ENCODE results near the gene VIPR2. TPM values are rescaled to one million over a fixed set of nuclear protein-coding genes. Genes with fewer than 3 reads are reported as not detected.

VIPR2 gene
- polyA plus RNA-seq, 3 donors: not detected

DNA sequence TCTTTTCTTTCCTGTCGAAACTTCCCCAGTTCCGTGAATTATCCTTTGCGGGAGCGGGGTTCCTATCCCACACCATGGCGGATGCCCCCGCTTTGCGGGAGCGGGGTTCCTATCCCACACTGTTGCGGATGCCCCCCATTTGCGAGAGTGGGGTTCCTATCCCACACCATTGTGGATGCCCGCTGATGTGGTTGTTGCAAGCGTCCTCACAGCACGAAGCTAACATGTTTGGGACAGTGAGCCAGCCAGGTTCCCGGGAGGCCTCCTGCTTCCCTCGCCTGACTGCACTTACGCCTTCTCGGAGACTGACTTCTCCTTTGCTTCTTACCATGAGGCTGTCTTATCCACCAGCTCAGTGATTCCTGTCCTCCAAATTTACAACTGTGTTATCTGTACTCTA is 134.7 kb downstream of the VIPR2 start:
- H3K9me3 ChIP-seq (replicated peaks in 1 of 2; ENCODE audit: control insufficient read depth in 1 of 2, insufficient read depth in 1 of 2, low read length in 2 of 2): peaks cover 0 to 11% of the 10 kb centered on the region in 2 donors
- Mint-ChIP-seq H3K4me3 (no peak overlapping the region), H3K27me3 (ENCODE audit: low read depth in 3 of 3) (peaks cover 1 to 8% (median 7%) of the 10 kb centered on the region in 3 donors), H3K9me3 (peaks cover 0 to 21% (median 7%) of the 10 kb centered on the region in 7 donors), H3K36me3 (no peaks in the 10 kb centered on the region), H3K27ac (no peak overlapping the region), H3K4me1 (peaks cover 2% of the 10 kb centered on the region)
- H3K36me3 ChIP-seq (replicated peaks in 1 of 2; ENCODE audit: control insufficient read depth in 1 of 2, insufficient read depth in 2 of 2, low read length in 2 of 2): no peaks in the 10 kb centered on the region
- H3K27ac ChIP-seq (ENCODE audit: low read depth in 1 of 2, low read length in 2 of 2): no peak overlapping the region
- no peaks in the 10 kb centered on the region for H3K27me3 ChIP-seq (ENCODE audit: control insufficient read depth in 2 of 2, insufficient read depth in 2 of 2, low read length in 2 of 2)
- no peaks in the 10 kb centered on the region for H3K79me2 ChIP-seq (ENCODE audit: insufficient read depth, low read length)
- no peak overlapping the region for H3K4me3 ChIP-seq (replicated peaks in 1 of 3; ENCODE audit: low read depth in 2 of 3, low read length in 3 of 3)
- DNase-seq: no peak
- WGBS (ENCODE audit: insufficient coverage): 95% methylated on average over 16 of the region's 17 CpGs
- H2AFZ ChIP-seq (ENCODE audit: insufficient read depth, low read depth, low read length, poor library complexity, severe bottlenecking): no peak overlapping the region
- H3K9ac ChIP-seq (ENCODE audit: insufficient read depth, low read length, poor library complexity, severe bottlenecking): no peak overlapping the region
- no peaks in the 10 kb centered on the region for H3K4me1 ChIP-seq (ENCODE audit: control insufficient read depth in 1 of 2, insufficient read depth in 2 of 2, low read length in 2 of 2)
- TF ChIP-seq, protein P1, sequence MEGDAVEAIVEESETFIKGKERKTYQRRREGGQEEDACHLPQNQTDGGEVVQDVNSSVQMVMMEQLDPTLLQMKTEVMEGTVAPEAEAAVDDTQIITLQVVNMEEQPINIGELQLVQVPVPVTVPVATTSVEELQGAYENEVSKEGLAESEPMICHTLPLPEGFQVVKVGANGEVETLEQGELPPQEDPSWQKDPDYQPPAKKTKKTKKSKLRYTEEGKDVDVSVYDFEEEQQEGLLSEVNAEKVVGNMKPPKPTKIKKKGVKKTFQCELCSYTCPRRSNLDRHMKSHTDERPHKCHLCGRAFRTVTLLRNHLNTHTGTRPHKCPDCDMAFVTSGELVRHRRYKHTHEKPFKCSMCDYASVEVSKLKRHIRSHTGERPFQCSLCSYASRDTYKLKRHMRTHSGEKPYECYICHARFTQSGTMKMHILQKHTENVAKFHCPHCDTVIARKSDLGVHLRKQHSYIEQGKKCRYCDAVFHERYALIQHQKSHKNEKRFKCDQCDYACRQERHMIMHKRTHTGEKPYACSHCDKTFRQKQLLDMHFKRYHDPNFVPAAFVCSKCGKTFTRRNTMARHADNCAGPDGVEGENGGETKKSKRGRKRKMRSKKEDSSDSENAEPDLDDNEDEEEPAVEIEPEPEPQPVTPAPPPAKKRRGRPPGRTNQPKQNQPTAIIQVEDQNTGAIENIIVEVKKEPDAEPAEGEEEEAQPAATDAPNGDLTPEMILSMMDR (IDR thresholded peaks at IDR 0.05): no peak
- intact Hi-C loops (cut with micrococcal nuclease): no loop called here
- H3K4me2 ChIP-seq (replicated peaks; ENCODE audit: extremely low read depth, low read length, poor library complexity, severe bottlenecking): no peak overlapping the region
- H4K20me1 ChIP-seq (ENCODE audit: insufficient read depth, low read length): no peaks in the 10 kb centered on the region

DNA sequence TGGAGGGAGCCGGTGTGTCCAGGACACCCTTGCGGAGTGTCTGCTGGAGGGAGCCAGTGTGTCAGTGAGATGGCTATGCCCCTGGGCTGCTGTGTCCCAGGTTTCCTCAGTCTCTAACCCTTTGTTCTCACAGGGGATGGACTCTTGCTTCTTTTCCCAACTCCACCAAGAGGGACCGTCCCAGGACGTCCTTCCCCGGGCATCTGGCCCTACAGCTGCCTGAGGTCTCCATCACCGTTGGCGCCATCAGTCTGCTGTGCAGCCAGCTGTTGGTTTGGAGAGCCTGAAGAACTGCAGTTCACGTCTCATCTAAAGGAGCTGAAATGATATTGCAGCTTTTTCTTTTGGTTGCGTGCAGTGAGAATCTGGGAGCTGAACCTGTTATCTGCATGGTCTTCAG is 136.2 kb downstream of the VIPR2 start:
- no peak overlapping the region for H3K9ac ChIP-seq (ENCODE audit: insufficient read depth, low read length, poor library complexity, severe bottlenecking)
- H3K9me3 ChIP-seq (replicated peaks in 1 of 2; ENCODE audit: control insufficient read depth in 1 of 2, insufficient read depth in 1 of 2, low read length in 2 of 2): peaks cover 0 to 11% of the 10 kb centered on the region in 2 donors
- Mint-ChIP-seq H3K4me3 (no peak overlapping the region), H3K27me3 (ENCODE audit: low read depth in 3 of 3) (peaks cover 1 to 8% (median 7%) of the 10 kb centered on the region in 3 donors), H3K9me3 (peaks cover 0 to 26% (median 8%) of the 10 kb centered on the region in 7 donors), H3K27ac (no peak overlapping the region), H3K36me3 (no peaks in the 10 kb centered on the region), H3K4me1 (peaks cover 2% of the 10 kb centered on the region)
- H3K79me2 ChIP-seq (ENCODE audit: insufficient read depth, low read length): no peaks in the 10 kb centered on the region
- H3K4me1 ChIP-seq (ENCODE audit: control insufficient read depth in 1 of 2, insufficient read depth in 2 of 2, low read length in 2 of 2): no peaks in the 10 kb centered on the region
- TF ChIP-seq, protein P1 (IDR thresholded peaks at IDR 0.05): no peak
- H3K4me3 ChIP-seq (replicated peaks in 1 of 3; ENCODE audit: low read depth in 2 of 3, low read length in 3 of 3): no peak overlapping the region
- 95% methylated on average over 9 of the region's 9 CpGs for WGBS (ENCODE audit: insufficient coverage)
- no peaks in the 10 kb centered on the region for H3K36me3 ChIP-seq (replicated peaks in 1 of 2; ENCODE audit: control insufficient read depth in 1 of 2, insufficient read depth in 2 of 2, low read length in 2 of 2)
- H3K4me2 ChIP-seq (replicated peaks; ENCODE audit: extremely low read depth, low read length, poor library complexity, severe bottlenecking): no peak overlapping the region
- intact Hi-C loops (cut with micrococcal nuclease): no loop called here
- no peaks in the 10 kb centered on the region for H3K27me3 ChIP-seq (ENCODE audit: control insufficient read depth in 2 of 2, insufficient read depth in 2 of 2, low read length in 2 of 2)
- no peak overlapping the region for H2AFZ ChIP-seq (ENCODE audit: insufficient read depth, low read depth, low read length, poor library complexity, severe bottlenecking)
- H4K20me1 ChIP-seq (ENCODE audit: insufficient read depth, low read length): no peaks in the 10 kb centered on the region
- no peak for DNase-seq
- no peak overlapping the region for H3K27ac ChIP-seq (ENCODE audit: low read depth in 1 of 2, low read length in 2 of 2)

Data from CD14-positive monocyte (primary cell).